G401 (cell line): ENCODE results near the gene DRC3. TPM values are rescaled to one million over a fixed set of nuclear protein-coding genes. Genes with fewer than 3 reads are reported as not detected.
"Not testable (repeated sequence)": the region's sequence is repeated elsewhere in the genome, so short reads cannot be mapped to it uniquely, and the experiment has no call there.

Experiments
- DNase-seq: peaks from one replicate; pipeline ENCODE4 v3.0.0-alpha.2; 2015; ENCODE audit warnings: low spot score
- in situ Hi-C: cut with HindIII; loops from 2 replicates; pipeline ENCODE4 v1.10.0; 2016; ENCODE audit warnings: low sequenced_read_pairs, mixed read lengths
- total RNA-seq: library from RNA; depleted of rRNA; stranded (reverse); fragments of >200 nt; shearing (Covaris generic); gene quantifications from 2 replicates; pipeline ENCODE4 v1.2.3, GENCODE V29; 2014

Gene DRC3
- total RNA-seq, 1 experiment from 2014 or later: 0.31 TPM

DNA sequence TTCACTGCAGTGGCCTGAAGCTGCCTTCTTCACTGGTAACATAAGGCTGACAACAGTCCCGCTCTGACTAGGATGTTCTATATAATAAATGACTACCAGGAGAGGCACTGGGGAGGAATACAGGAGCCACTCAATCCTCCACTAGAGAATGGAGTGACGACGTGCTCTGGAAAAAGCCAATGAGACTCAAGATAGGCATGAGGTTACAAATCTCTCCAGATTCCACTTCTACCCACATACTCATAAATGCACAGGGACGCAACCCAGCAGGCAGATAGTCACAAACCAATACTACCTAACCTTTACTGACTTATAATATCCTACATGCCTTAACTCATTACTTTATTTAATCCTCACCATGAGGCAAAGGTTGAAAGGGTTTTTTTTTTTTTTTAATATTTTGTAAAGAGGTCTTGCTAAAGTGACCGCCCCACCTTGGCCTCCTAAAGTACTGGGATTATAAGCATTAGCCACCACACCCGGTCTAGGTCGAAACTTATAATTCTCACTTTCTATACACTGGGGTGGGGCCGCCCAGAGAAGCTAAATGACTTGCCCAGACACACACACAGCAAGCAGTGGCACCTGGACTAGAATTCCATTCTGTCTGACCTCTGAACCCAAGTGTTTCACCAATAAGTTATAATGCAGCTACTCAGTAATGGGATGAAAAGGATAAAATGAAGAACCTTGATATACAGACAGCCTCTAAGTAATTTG lies 34.1 kb upstream of the DRC3 start:
- in situ Hi-C loops: no loop called here
- DNase-seq: peak; percentile 50

DNA sequence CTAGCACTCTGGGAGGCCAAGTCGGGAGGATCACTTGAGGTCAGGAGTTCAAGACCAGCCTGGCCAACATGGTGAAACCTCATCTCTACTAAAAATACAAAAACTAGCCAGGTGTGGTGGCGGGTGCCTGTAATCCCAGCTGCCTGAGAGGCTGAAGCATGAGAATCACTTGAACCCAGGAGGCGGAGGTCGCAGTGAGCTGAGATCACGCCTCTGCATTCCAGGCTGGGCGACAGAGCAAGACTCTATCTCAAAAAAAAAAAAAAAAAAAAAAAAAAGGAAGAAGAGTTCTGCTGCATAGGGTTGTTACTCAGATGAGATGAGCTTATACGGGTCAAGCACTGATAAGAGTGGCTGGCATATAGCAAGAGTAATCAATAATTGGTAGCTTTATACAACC lies 32.7 kb upstream of the DRC3 start:
- in situ Hi-C loops, DNase-seq: not testable (repeated sequence)

DNA sequence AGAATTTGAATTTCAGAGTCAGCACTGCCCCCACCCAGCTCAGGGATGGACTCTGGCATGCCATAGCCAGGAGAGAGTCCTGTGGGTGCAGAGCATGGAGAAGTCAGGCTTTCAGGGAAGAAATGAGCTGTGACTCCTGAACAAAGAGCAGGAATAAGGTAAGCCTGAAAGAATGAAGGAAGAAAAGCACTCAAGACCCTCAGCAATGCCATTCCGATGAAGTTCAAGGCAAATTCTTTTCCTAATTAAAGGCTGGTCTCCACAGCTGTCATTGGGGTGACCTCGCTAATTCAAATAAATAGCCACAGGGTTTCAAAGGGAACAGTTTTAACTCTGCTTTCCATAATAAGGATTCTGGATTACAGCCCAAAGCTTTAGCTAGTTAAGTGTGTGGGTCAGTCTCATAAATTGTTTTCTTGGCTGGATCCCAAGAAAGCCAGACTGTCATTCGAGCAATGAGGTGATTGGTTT lies 32.2 kb upstream of the DRC3 start:
- in situ Hi-C loops: no loop called here
- peak; percentile 70 for DNase-seq

DNA sequence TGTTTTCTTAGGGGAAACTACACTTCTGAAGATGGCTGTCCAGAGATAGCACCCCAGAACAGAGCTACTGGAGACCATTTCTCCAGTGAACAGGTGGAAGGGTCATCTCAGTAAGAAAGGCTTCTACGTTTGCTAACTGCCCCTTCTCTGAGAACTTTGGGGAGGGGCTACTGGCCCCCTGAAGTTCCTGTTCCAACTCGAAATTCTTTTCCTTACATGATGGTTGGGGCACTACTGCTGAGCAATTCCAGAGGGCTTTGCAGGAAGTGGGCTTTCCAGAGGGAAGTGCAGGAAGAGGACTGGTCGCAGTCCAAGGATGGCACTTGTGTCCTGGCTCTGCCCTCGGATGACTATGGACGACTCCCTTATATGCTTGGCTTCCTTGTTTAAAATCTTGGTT lies 31.6 kb upstream of the DRC3 start:
- no peak for DNase-seq
- in situ Hi-C loops: no loop called here

DNA sequence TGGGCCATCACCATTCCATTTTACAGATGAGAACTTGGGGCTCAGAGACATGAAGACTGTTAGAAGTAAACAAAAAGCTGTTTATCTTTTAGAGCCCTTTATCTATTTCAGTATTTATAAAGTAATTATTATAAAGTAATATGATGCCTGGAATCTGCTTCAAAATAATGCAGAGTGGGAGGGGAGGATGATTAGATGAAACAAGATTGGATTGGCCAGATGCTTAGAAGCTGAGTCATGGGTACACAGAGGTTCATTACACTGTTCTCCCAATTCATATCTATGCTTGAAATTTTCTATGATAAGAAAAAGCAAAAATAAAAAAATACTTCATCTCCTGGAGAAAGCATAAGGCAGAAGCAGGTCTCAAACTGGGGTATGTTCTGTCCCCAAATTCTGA lies 29.8 kb upstream of the DRC3 start:
- no peak for DNase-seq

DNA sequence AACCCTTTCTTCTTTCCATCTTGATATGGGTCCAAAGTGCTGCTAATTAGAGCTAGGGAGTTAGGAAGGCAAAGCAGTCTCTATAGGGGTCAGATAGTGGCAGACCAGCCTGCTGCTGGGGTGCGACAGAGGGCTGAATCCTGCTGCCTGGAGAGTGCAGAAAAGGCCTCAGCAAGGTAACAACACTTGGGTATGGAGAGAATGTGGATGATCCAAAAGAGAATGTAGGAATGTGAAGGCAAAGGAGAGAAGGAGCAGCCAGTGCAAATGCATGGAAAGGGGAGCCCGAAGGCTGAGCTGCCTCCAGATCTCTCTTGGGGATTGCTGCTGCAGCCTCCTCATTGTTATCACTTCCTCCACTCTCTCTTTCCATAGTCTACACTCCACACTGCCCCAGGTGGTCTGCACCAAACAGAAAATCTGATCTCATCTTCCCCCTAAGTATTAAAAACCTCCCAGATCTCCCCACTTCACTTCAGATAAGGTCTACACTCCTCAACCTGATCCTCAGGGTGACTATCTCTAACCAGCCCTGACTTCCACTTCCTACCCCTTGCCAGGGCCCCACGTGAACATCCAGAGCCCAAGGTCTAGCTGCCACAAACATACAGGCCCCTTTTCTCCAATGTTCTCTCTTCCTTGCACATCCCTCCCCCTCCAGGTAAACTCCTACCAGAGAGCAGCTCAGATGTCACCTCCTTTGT lies 29.2 kb upstream of the DRC3 start:
- in situ Hi-C loops: no loop called here

More for the DNA sequence above, 29.8 kb upstream of the DRC3 start:
- in situ Hi-C loops: no loop called here

DNA sequence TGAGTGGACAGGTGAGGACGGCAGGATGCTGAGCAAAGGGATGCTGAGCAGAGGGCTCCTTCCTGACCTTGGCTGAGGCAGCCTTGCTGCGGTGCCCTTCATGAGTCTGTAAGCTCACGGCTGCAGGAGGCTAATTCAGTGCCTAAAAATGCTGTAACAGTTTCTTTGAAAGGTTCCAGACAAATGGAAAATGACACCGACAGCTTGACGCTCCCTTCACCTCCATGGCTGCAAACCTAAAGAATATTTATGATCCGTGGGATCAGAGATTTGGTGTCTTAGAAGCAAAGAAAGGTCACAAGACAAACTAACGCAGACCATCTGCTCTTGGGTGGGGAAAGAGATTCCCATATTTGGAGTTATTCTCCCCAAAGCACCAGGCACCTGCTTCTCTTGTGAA lies 28.4 kb upstream of the DRC3 start:
- in situ Hi-C loops: no loop called here
- peak; percentile 71 for DNase-seq

More for the DNA sequence above, 29.2 kb upstream of the DRC3 start:
- peak; percentile 52 for DNase-seq

DNA sequence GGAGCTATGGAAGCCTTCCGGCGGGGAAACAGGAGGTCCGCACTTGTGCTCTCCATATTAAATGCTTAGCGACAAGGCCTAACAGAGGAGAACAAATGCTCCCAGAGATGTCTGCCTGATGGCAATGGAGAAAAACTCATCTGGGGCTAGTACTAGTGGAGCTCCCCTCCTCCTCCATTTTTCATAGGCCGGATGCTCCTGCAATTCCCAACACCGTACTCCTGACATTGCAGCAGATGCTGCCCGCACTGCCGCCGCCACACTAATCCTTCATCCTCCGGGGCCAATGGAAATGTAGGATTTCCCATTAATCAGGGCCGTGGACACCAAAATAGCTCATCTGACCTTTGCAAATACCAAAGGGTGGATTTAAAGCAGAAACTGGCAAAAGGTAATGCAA lies 27.9 kb upstream of the DRC3 start:
- peak; percentile 75 for DNase-seq
- in situ Hi-C loops: no loop called here

DNA sequence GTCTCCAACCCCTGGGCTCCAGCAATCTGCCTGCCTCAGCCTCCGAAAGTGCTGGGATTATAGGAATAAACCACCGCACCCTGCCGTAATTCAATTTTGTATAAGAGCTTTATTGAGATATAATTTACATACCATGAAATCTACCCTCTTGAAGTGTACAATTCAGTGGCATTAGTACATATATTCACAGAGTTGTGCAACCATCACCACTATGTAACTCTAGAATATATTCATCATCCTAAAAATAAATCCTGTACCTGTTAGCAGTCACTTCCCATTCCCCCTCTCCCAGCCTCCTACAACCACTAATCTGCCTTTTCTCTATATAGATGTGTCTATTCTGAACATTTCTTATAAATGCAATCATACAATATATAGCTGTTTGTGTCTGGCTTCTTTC lies 26.6 kb upstream of the DRC3 start:
- DNase-seq: no peak
- in situ Hi-C loops: no loop called here

DNA sequence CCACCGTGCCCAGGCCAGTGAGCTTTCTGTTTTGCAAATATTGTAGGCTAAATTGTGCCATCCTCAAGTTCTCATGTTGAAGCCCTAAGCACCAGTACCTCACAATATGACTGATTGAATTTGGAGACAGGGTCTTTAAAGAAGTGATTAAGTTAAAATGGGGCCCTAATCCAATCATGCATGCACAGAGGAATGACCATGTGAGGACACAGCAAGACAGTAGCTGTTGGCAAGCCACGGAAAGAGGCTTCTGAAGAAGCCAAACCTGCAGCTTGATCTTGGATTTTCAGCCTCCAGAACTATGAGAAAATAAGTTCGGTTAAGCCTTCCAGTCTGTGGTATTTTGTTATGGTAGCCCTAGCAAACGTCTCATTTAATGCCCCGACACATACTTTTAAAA lies 25.4 kb upstream of the DRC3 start:
- DNase-seq: no peak
- in situ Hi-C loops: no loop called here

DNA sequence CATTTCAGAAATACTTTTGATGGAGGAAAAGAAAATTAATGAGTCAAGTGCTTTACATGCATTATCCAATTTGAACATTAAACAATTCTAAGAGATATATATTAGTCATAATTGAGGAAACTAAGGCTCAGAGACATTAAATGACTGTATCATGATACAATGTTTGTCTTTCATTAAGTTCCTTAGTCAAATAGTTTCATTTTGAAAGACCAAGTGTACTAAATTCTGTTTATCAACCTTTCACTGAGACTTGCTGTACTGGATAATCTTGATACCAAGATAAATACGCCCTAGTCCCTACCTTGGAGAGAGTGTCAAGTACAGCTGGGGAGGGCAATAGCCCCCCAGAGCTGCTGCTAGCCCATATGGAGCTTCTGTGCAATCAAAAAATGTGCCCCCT lies 24.7 kb upstream of the DRC3 start:
- in situ Hi-C loops: no loop called here
- no peak for DNase-seq

DNA sequence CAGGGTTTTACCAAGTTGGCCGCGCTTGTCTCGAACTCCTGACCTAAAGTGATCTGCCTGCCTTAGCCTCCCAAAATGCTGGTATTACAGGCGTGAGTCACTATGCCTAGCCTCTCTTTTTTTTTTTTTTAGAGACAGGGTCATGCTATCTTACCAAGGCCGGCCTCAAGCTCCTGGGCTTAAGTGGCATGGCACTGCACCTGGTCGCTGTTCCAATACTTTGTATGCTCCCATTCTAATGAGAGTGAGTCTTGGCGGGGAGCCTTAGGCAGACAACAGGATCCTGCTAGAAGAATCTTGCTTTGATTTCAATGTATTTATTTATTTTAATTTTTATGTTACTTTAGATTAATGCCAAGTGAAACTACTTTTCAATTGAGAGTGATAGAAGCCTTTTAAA lies 22.3 kb upstream of the DRC3 start:
- no peak for DNase-seq
- in situ Hi-C loops: no loop called here

DNA sequence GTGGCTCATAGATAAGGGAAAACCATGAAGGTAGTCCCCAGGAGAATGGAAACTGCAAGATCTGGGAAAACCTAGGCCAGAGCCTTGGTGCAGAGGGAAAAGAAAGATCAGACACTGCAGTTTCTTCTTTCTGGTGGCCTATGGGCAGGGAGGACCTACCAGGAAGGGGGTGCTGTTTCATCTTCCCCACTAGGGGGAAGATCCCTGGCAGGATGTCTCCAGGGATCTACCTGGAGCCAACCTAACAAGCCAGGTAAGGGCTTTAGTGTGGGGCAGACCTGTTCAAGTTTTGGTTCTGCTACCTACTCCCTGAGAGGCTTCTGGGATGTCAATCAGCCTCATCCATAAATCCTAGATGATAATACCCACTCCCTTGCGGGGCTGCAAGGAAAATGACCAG lies 21.9 kb upstream of the DRC3 start:
- in situ Hi-C loops: no loop called here
- no peak for DNase-seq

DNA sequence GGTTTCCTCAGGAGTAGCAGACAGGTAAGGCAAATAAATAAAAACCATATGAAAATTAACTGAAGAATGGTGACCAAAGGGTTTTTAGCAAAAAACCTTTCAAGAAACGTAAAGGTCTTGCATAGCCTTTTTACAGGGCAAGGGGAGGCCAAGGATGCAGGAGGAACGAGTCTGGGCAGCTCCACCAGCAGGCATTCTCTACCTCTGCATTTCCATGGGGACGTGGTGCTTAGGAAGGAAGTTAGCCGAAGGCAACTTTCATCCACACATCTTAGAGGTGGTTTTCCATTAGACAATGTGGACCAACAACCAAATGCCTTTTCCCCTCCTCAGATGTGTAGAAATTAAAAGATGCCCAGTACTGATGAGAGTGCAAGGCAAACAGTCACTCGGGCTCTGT lies 21.1 kb upstream of the DRC3 start:
- in situ Hi-C loops: no loop called here
- no peak for DNase-seq

DNA sequence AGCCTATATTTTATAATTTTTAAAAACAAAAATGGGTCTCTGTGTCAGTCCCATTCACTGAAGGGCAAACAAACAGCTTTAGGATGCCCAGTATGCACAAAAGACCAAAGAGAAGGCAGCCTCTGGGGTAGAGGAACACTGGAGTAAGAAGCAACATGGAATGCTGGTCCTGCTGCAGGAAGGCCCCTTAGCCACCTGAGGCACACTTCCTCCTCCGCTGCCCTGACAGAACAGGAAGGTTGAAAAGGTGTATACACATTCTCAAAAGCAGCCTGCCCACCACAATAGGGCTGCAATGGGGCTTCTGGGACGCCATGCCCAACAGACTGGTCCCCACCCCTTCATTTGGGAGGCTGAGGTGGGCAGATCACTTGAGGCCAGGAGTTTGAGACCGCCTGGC lies 20.0 kb upstream of the DRC3 start:
- no peak for DNase-seq
- in situ Hi-C loops: no loop called here

DNA sequence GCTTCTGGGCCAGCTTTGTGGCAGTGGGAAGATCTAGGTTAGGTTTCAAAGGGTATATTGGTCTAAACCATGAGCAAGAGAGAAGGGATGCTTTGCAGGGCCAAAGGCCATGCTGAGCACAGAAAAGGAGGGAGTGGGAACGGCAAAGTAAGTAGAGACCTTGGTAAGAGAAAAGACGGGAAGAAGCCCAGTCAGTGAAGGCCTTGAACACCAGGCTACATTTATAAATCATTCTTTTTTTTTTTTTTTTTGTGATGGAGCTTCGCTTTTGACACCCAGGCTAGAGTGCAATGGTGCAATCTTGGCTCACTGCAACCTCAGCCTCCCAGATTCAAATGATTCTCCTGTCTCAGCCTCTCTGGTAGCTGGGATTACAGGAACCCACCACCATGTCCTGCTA lies 18.6 kb upstream of the DRC3 start:
- in situ Hi-C loops: no loop called here
- DNase-seq: no peak

DNA sequence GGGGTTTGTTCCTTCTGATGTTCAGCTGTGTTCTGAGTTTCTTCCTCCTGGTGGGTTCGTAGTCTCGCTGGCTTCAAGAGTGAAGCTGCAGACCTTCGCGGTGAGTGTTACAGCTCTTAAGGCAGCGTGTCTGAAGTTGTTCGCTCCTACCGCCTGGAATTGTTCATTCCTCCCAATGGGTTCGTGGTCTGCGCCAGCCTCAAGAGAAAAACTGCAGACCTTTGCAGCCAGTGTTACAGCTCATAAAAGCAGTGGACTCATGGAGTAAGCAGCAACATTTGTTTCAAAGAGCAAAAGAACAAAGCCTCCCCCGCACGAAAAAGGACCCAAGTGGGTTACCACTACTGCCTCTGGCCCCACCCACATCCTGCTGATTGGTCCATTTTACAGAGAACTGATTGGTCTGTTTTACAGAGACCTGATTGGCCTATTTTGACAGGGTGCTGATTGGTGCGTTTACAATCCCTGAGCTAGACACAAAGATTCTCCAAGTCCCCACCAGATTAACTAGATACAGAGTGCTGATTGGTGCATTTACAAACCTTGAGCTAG lies 16.8 kb upstream of the DRC3 start:
- in situ Hi-C loops: not testable (repeated sequence)

DNA sequence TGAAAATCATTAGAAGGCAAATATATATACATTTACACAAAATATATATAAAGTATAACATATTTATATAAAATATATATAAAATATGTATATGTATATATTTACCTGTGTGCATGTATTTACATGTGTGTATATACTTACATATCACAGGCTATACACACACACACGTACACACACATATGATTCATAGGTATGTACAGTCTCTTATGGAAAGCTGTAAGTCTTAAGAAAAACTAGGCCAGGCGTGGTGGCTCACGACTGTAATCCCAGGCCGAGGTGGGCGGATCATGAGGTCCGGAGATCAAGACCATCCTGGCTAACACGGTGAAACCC lies 15.1 kb upstream of the DRC3 start:
- DNase-seq: no peak
- in situ Hi-C loops: no loop called here

More for the DNA sequence above, 16.8 kb upstream of the DRC3 start:
- not testable (repeated sequence) for DNase-seq

DNA sequence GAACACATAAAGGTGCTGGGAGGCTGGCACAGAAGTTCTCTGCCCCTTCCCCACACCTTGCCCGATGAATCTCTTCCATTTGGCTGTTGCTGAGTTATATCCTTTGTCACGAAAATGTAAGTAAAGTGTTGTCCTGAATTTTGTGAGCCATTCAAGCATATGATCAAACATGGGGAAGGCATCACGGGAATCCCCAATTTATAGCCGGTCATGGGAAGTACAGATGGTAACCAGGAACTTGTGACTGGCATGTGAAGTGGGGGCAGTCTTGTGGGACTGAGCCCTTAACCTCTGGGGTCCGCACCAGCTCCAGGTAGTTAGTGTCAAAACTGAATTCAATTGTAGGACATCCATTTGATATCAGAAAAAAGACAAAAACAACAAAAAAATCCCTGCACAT lies 13.7 kb upstream of the DRC3 start:
- no peak for DNase-seq
- in situ Hi-C loops: no loop called here

DNA sequence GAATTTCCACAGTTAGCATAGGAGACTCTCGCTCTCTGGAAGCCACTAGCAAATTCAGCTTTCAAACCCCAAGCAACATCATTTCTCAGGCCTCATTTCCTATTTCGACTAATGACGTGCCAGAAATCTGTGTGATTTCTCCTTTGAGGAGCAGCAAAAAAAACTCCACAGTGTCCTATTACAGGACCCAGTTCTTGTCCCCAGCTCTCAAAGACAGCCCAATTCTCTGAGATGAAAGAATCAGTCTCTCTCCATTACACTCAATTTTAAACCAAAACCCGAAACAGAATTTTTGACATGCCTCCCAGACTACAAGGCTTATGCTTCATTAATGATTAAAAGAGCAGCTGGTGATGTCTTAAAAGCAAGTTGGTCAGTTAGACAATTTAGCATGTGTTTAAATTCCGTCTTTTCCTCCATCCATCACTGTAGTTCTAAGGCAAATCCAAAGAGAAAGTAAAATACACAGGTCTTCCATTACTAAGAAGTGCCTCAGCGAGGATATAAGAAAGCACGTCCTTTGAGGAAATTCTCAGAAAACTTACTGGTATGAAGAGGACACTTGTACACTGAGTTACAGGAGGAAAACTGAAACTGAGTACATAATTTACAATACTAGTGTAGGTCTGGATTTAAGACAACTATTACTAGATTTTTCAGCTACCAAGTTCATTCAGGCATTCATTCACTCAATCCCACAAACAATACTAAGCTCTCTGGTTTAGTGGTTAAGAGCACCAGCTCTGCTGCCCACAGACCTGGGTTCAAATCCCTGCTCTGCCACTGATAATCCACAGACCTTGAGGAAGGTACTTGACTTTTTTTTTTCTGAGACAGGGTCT lies 12.9 kb upstream of the DRC3 start:
- in situ Hi-C loops: no loop called here
- peak; percentile 24 for DNase-seq
